LNCAP (cell line): ENCODE measurements around the gene BMX.
A peak's percentile ranks its signal among the peaks of the same experiment; 100 is the strongest.

Source experiments
- TF ChIP-seq, protein P1 (sequence below): fragments of 450-650 bp; IDR thresholded peaks from 2 replicates; pipeline ENCODE4 v1.5.1; 2017; ENCODE audit warnings: mild to moderate bottlenecking

Gene BMX

GRCh38 chrX:15471028-15471427 is 29.6 kb upstream of the BMX start:
- TF ChIP-seq, protein P1, sequence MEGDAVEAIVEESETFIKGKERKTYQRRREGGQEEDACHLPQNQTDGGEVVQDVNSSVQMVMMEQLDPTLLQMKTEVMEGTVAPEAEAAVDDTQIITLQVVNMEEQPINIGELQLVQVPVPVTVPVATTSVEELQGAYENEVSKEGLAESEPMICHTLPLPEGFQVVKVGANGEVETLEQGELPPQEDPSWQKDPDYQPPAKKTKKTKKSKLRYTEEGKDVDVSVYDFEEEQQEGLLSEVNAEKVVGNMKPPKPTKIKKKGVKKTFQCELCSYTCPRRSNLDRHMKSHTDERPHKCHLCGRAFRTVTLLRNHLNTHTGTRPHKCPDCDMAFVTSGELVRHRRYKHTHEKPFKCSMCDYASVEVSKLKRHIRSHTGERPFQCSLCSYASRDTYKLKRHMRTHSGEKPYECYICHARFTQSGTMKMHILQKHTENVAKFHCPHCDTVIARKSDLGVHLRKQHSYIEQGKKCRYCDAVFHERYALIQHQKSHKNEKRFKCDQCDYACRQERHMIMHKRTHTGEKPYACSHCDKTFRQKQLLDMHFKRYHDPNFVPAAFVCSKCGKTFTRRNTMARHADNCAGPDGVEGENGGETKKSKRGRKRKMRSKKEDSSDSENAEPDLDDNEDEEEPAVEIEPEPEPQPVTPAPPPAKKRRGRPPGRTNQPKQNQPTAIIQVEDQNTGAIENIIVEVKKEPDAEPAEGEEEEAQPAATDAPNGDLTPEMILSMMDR, result peak; percentile 69

- TF ChIP-seq, protein P1, result no peak
These were observed 28.1 kb upstream of the BMX start for GRCh38 chrX:15472531-15472930.

DNA sequence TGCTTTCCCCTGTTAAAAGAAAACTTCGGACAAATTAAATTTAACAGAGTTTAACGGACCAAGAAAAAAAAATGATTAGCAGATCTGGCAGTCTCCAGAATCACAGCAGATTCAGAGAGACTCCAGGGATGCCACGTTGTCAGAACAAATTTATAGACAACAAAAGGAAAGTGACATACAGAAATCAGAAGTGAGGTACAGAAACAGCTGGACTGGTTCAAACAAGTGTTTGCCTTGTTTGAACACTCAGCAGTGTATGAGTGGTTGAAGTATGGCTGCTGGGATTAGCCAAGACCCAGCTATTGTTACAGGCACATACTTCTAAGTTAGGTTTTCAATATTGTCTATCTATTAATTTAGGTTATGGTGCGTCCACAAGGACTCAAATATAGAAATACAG is 26.6 kb upstream of the BMX start:
- TF ChIP-seq, protein P1, result no peak

DNA sequence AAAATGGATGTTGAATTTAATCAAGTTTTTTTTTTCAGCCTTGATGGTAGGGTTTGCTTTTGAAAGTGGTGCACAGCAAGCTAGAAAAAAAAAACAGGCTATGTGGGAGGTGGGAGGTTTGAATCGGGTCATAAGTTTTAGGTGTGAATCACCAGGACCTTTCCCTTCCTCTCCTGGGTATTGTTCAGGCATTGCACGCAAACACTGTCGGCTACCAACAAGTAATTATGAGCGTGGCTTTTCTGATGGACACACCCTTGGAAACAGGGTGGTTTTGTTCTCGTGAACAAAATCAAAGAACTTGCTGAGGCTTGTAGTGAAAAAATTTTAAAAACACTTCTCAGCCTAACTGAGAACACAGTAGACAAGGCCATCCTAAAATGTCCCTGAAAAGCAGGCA is 25.6 kb upstream of the BMX start:
- TF ChIP-seq, protein P1, result no peak

DNA sequence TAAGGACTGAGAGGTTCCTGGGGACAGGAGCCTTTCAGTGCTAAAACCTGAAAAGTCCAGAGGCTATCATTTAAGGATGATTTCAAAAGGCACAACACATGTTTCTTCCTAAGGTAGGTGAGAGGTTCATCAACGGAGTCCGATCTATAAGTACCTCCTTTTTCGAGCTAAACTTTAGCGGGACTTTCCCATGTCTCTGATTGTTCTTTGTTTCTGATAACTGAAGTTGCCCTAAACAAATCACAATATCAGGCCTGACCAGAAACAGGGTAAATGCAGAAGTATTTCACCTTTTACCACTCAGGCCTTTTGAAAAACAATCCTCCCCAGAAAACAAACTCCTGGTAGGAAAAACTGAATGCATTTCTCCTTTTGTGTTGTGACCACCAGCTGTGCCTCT is 25.1 kb upstream of the BMX start:
- TF ChIP-seq, protein P1, result no peak

DNA sequence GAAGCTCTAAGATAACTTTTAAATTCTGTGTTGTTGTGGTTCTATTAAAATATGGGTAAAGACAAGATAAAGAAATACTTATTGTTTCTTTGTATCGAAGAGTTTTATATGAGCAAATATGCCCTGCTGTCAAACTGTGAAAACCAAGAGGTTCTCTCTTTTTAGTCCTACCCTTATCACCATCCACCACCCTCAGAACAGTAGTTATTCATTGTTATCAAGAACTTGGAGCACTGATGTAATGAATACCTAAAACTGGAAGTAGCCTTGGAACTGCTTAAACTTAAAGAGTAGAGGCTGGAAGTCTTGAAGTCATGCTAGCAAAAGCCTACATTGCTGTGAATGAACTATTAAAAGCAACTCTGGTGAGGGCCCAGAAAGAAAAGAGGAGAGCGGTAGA is 16.7 kb upstream of the BMX start:
- TF ChIP-seq, protein P1, result no peak

DNA sequence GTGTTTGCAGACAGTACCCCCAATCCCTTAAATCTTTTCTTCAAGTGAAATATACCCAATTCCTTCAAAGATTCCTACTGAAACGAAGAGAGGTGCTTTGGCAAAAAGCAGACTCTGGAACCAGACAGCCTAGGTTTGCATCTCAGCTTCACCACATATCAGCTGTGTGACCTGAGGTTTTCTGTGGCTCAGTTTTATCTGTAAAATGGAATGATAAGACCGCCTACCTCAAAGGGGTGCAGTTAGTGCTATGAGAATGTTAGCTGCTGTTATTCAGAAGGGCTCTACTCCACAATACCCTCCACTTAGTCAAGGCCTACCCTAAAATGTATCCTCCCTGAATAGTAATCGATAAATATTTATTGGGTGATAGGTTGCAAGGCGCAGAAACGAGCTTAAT is 8.1 kb upstream of the BMX start:
- TF ChIP-seq, protein P1, result no peak
